OCI-M1 (cell line): ENCODE data around the gene RPH3AL.
"Not testable (repeated sequence)": the region's sequence is repeated elsewhere in the genome, so short reads cannot be mapped to it uniquely, and the experiment has no call there.

Experiments
- DNase-seq: peaks from one replicate; lab custom pipeline; 2025; lab: John Stamatoyannopoulos, UW

Gene RPH3AL

GRCh38 chr17:180381-181244, 172.0 kb downstream of the RPH3AL start:
- DNase-seq, result no peak

- DNase-seq, result no peak
Observed at GRCh38 chr17:179781-180380, 172.7 kb downstream of the RPH3AL start.

GRCh38 chr17:179066-179432, 173.6 kb downstream of the RPH3AL start:
- DNase-seq, result no peak

DNA sequence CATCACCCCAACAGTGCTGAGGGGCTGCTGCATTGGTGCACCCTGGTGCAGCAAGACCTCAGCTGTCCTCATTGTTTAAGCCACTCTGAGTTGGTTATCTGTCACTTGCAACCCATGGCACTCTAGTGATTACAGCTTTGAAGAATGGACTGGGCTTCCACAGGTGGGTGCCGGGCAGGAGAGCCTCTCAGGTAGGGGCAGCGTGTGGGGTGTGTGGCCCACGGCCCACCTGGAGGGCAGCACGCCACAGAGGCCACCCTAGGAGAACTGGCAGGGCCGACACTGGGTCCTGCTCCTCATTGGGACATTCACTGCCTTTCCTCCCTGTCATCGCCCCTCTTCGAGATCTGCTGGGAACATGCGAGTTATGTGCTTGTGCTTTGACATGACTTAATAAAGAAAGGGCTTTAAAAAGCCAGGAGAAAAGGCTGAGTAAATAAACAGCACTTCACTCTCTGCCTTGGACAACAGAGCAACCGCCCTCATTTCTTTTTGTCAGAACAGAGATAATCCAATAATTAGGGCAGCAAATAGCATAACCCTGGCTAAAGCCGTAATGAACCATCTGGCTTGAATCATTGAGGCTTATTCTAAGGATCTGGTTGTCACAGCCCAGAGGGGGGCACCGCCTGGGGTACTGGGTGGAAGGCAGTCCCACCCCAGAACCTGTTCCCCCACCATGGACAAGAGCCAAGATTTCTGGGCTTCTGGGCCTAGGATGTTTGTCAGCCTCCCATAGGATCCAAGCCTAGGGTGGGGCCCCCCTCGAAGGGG, 174.1 kb downstream of the RPH3AL start:
- DNase-seq, result no peak

DNA sequence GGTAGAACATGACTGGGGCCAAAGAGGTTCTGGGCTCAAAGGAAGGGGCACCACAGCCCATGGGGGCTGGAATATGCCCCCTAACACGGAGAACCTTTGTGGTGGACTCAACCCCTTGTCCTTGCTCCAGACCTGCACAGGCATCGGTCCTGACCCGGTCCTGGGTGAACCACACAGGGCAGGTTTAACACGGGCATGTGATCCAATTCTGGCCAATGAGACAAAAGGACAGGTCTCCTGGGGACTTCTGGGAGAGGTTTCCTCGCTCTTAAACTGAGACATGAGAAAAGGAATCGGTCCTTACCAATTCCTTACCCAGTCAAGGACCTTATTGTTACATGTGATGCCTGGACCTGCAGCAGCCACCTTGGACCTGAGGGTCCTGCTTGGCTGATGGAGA, 174.8 kb downstream of the RPH3AL start:
- no peak for DNase-seq

- DNase-seq, result no peak
Observed at GRCh38 chr17:177155-177554, 175.5 kb downstream of the RPH3AL start.

DNA sequence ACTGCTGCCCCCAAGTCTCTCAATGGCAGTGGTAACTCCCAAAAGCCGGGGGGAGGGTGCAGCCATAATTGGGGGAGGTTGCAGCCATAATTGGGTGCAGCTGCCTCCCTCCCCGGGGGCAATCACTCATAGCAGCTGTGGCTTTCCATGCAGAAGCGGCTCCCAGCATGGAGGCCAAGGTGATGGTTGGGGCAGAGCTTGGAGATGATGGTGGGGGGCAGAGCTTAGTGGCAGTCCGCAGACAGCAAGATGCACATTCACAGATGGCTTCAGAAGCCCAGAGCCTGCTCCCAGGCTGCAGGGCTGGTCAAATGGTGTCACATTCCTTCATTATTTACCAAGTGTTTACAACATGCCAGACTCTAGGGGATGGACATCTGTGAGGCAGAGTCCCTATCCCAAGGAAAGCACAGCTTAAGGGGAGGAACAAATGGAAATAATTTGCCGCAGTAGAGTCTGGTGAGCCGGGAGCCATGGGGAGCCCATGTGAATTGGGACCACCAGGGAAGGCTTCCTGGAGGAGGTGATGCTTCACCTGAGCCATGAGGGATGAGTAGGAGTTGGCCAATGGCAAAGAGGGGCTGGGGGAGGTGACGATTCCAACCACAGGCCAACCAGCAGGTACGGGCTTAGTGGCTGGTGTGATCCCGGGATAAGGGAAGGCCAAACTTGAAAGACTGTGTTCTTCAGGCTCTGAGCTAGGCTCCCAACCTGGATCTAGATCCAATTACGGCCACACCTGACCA, 179.3 kb downstream of the RPH3AL start:
- DNase-seq, result no peak

DNA sequence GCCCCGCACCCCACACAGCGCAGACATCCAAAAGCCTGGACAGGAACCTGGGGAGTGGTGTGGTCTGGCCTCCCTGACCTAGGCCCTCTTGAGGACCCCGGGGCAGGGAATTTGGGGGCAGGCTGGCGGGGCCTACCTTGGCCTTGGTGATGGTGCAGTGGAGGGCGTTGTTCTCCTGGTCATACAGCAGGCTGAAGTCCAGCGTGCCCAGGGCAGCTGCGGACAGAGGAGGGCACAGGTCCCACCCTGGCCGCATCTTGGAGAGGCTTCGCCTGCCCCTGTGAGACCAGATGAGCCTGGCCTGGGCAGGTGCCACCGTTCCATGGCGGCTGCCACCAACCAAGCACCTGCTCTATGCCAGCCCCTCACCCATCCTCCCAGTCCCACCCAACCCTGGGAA, 180.2 kb downstream of the RPH3AL start:
- no peak for DNase-seq

DNA sequence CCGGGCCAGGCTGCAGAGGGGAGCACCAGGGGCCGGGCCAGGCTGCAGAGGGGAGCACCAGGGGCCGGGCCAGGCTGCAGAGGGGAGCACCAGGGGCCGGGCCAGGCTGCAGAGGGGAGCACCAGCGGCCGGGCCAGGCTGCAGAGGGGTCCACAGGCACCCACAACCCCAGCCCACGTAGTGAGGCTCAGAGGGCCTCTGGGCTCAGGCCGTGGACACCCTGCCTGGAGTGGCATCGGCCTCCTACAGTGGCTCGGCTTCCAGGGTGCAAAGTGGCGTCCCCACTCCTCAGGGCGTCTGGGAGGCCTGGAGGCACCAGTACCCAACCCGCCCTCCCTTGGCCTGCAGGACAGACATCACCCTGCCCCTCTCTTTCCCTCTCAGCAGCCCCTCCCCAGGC, 180.7 kb downstream of the RPH3AL start:
- no peak for DNase-seq

DNA sequence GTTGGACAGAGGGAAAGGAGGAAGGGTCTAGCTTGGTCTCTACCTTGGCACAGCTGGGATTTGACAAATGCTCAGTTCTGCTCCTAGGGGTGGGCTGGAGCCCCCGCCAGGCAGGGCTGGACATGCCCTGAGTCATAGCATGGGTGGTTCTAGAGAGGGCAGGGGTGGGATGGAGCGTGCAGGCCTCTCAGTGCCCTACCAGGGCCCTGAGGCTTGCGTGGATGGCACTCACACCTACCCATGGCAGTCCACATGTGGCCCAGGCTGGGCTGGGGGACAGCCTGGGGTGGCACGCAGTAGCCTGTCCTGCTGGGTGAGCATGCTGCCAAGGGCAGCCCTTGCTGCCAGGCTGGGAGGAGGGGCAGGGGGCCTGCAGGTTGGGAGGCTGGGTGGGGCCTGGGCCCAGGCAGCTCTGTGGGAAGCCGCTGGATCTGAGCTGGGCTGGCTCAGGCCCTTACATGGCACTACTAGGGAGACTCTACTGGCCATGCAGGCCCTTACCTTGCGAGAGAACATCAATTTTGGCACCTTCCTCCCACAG, 182.4 kb downstream of the RPH3AL start:
- no peak for DNase-seq

GRCh38 chr17:168614-169013, 184.0 kb downstream of the RPH3AL start:
- not testable (repeated sequence) for DNase-seq

GRCh38 chr17:165939-166338, 186.7 kb downstream of the RPH3AL start:
- no peak for DNase-seq

- peak; percentile 16 for DNase-seq
Observed at GRCh38 chr17:164303-165235, 188.0 kb downstream of the RPH3AL start.

DNA sequence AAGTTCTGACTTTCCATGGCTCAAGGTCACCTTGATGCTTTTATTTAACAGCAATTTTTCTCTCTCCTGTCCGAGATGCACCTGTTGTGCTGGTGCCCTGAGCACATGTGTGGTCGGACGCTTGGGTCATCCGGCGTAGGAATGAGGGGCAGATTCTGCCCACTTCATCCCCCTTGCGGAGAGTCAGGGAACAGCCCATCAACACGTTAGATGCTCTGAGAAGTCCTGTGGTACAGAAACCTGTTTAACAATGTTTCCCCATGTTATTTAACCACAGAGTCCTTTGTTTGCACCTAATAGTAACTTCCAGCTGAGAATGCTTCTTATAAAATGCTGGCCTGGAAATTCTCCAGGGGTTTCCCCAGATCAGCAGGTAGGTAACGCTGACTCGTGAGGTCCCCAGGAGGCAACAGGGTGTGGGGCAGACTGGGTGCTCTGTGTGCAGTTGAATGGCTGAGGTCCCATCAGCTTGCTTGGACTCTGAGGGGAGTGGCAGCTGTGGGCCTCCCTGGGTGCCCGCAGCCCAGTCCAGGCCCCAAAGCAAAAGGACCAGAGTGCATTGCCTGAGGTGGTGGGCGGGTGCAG, 189.0 kb downstream of the RPH3AL start:
- no peak for DNase-seq

DNA sequence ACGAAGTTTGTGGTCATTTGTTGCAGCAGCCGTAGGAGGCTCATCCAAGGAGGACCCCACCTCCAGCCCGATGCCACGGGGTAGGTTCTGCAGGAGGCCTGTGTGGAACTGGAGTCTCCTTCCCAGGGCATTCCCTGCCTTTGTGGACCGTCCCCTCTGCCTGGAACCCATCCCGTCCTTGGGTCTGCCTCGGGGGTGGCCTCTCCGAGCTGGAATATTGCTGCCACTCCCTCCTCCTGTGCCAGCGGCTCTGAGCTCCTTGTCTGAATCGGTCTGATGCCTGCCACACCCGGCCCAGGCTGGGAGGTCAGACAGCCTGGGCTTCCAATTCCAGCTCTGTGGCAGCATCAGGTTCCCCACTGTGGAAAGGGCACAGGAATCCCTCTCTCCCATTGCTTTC, 189.9 kb downstream of the RPH3AL start:
- no peak for DNase-seq
